HepG2 (cell line): ENCODE results near the gene RTKN2. TPM values are rescaled to one million over a fixed set of nuclear protein-coding genes. Genes with fewer than 3 reads are reported as not detected.

Experiments used
- ARID3A ChIP-seq: IDR thresholded peaks from 2 replicates; pipeline ENCODE4 v1.6.1; 2012; ENCODE audit warnings: low read depth, low read length, improper control_type of control experiment
- FOXP1 ChIP-seq, 2 experiments: fragments of 450-650 bp in 1 of 2; IDR thresholded peaks; 2 replicates each; pipeline ENCODE4 v1.6.1; 2017 to 2018; ENCODE audit warnings: antibody characterized with exemption in 1 of 2
- HDAC2 ChIP-seq: sonication (generic); formaldehyde crosslinking; IDR thresholded peaks from 2 replicates; pipeline ENCODE4 v1.4.0; 2020; ENCODE audit warnings: missing genetic modification reagents
- HNF4A ChIP-seq: sonication (generic); formaldehyde crosslinking; IDR thresholded peaks from 2 replicates; pipeline ENCODE4 v1.4.0; 2020; ENCODE audit warnings: missing genetic modification reagents
- ISL2 ChIP-seq: sonication (generic); formaldehyde crosslinking; IDR thresholded peaks from 2 replicates; pipeline ENCODE4 v1.5.0; 2020; ENCODE audit warnings: missing genetic modification reagents
- KIAA2018 ChIP-seq: sonication (generic); formaldehyde crosslinking; IDR thresholded peaks from 2 replicates; pipeline ENCODE4 v1.5.0; 2020; ENCODE audit warnings: mild to moderate bottlenecking, missing genetic modification reagents, borderline replicate concordance
- NR0B2 ChIP-seq: sonication (generic); formaldehyde crosslinking; IDR thresholded peaks from 2 replicates; pipeline ENCODE4 v1.4.0; 2020; ENCODE audit warnings: mild to moderate bottlenecking, missing genetic modification reagents
- NR2F6 ChIP-seq, 2 experiments: IDR thresholded peaks; 2 replicates each; pipeline ENCODE4 v1.6.1; 2016; ENCODE audit warnings: antibody characterized with exemption in 1 of 2, mild to moderate bottlenecking in 1 of 2
- PPARG ChIP-seq: conservative IDR thresholded peaks from 2 replicates; pipeline ENCODE4 v1.6.1; 2016; ENCODE audit warnings: missing biosample characterization, missing genetic modification reagents
- SKI ChIP-seq: fragments of 450-650 bp; IDR thresholded peaks from one replicate; pipeline ENCODE4 v1.6.1; 2018; ENCODE audit warnings: mild to moderate bottlenecking; ENCODE audit not compliant: partially characterized antibody
- SOX5 ChIP-seq: IDR thresholded peaks from 2 replicates; pipeline ENCODE4 v1.6.1; 2016; ENCODE audit warnings: borderline replicate concordance
- TARDBP ChIP-seq: sonication (generic); formaldehyde crosslinking; IDR thresholded peaks from 2 replicates; pipeline ENCODE4 v1.8.0; 2022; ENCODE audit warnings: mild to moderate bottlenecking, missing genetic modification reagents
- TFAP4 ChIP-seq: sonication (generic); IDR thresholded peaks from 2 replicates; pipeline ENCODE4 v1.6.1; 2016; ENCODE audit warnings: low read depth, borderline replicate concordance
- ZBTB49 ChIP-seq: sonication (generic); formaldehyde crosslinking; IDR thresholded peaks from 2 replicates; pipeline ENCODE4 v1.4.0; 2020; ENCODE audit warnings: missing genetic modification reagents, borderline replicate concordance
- polyA plus RNA-seq, 8 experiments: library from polyadenylated mRNA; depleted of rRNA in 3 of 8; stranded (reverse) in 7 of 8; unstranded in 1 of 8; fragments of >200 nt; fragmentation: Illumina TruSeq in 4 of 8; extraction: Trizol in 4 of 8; gene quantifications; 2 replicates each; pipeline versions ENCODE4 v1.2.1 to v1.2.3, GENCODE V29; 2011 to 2016; ENCODE audit warnings: low read depth in 4 of 8, missing spikeins in 1 of 8, mixed read lengths in 1 of 8; ENCODE audit not compliant: insufficient read depth in 1 of 8
- total RNA-seq, 5 experiments: library from RNA; depleted of rRNA; stranded (reverse); fragments of >200 nt; fragmentation: Illumina TruSeq; extraction: Trizol; gene quantifications; 2 replicates each; pipeline ENCODE4 v1.2.3, GENCODE V29; 2016; ENCODE audit warnings: low read depth in 1 of 5

Gene RTKN2
- total and polyA plus RNA-seq, 2 of the 13 experiments (the other 11 are each of a cell fraction or from before 2014, with no cell fraction given), result 2.2 to 7.0 TPM

- TF ChIP-seq KIAA2018 (CRISPR knock-in tag) (no peak), SKI (peak; percentile 95), ISL2 (peak; percentile 91), TFAP4 (0 out of 2 replicates have a peak, but pooled peaks have one; percentile 21), HDAC2 (CRISPR knock-in tag) (peak; percentile 42), NR0B2 (no peak), ARID3A (peak; percentile 88; the same call in 1 of the 2 replicates), FOXP1 (IDR thresholded peaks at IDR 0.05) (peak; percentile 92), FOXP1 (CRISPR knock-in tag; IDR thresholded peaks at IDR 0.05) (peak; percentile 93), ZBTB49 (no peak), TARDBP (CRISPR knock-in tag) (peak; percentile 44; the same call in 1 of the 2 replicates), PPARG (CRISPR knock-in tag) (peak; percentile 49; the same call in 1 of the 2 replicates), SOX5 (CRISPR knock-in tag) (peak; percentile 91), HNF4A (CRISPR knock-in tag) (peak; percentile 18; the same call in 1 of the 2 replicates), NR2F6 (IDR thresholded peaks at IDR 0.05) (peak; percentile 79), NR2F6 (CRISPR knock-in tag; IDR thresholded peaks at IDR 0.05) (peak; percentile 42; the same call in 1 of the 2 replicates)
These were observed 84.5 kb downstream of the RTKN2 start (continued) for GRCh38 chr10:62183857-62184795.
